Astrocyte of the spinal cord (primary cell): ENCODE measurements around the gene L3MBTL3.

Experiments used
- DNase-seq: peaks from one replicate; pipeline ENCODE4 v3.0.0; 2011; ENCODE audit warnings: low read depth, low spot score
- H3K4me3 ChIP-seq: 2 replicates; pipeline ENCODE4 v1.5.1; 2011; ENCODE audit warnings: low read depth, mild to moderate bottlenecking, low read length, moderate library complexity
- in situ Hi-C: cut with HindIII; loops from 2 replicates; pipeline ENCODE4 v1.10.0; 2017; ENCODE audit warnings: low sequenced_read_pairs
- TF ChIP-seq, protein P1 (sequence below): IDR thresholded peaks from 2 replicates; pipeline ENCODE4 v1.5.1; 2012; ENCODE audit warnings: low read depth, mild to moderate bottlenecking, low read length, inconsistent platforms

Gene L3MBTL3

DNA sequence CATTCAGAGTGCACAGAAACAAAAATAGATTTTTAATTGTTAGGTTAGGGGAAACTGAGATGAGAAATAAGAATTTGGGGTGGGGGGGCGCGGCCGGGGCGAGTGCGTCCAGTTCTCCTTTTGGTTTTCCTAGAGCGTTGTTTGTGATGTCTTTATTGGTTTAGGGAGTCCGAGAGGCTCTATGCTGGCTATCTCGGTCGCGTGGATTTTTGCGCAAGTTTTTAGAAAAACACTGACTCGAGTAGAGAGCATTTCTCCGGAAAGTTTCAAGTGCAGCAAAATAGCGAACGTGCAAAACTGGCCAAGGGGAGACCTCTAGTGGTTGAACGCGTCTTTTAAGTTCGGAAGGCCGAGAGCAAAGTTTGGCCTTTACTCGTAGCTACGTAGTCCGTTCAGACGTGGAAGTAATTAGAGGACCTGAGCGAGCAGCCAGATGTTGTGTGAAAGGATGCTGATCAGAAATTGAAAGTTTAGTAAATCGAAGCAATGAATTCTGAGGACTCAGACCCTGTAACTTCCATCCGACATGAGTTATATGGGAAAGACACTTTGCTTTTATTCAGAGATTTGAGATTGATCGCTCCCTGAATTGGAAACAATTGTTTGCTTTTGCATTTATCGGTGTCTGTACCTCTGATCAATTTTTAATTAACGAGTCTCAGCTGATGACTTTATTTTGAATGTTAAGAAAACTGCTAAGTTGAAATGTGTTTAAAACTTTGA, 2.7 kb downstream of the L3MBTL3 start:
- peak overlapping the region; percentile 85 for H3K4me3 ChIP-seq
- in situ Hi-C loops: no loop called here
- peak; percentile 91 for DNase-seq
- TF ChIP-seq, protein P1, sequence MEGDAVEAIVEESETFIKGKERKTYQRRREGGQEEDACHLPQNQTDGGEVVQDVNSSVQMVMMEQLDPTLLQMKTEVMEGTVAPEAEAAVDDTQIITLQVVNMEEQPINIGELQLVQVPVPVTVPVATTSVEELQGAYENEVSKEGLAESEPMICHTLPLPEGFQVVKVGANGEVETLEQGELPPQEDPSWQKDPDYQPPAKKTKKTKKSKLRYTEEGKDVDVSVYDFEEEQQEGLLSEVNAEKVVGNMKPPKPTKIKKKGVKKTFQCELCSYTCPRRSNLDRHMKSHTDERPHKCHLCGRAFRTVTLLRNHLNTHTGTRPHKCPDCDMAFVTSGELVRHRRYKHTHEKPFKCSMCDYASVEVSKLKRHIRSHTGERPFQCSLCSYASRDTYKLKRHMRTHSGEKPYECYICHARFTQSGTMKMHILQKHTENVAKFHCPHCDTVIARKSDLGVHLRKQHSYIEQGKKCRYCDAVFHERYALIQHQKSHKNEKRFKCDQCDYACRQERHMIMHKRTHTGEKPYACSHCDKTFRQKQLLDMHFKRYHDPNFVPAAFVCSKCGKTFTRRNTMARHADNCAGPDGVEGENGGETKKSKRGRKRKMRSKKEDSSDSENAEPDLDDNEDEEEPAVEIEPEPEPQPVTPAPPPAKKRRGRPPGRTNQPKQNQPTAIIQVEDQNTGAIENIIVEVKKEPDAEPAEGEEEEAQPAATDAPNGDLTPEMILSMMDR: peak; percentile 75

DNA sequence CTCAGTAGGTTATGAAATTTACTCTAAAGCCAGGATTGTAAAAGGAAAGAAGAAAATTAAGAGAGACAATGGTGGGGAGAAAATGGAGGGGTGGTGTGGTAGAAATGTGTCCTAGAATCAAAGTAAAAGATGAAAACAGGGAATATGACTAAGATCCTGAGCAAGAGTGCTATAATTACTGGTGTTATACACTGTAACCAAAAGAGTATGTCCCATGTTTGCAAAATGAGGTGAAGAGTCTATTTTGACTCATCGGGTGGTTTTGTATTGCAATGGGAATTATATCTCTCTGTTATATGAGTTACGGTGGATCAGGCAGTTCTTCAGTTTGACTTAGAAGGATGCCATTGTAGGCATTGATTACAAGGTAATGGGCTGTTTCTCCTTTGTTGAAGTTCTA, 8.5 kb downstream of the L3MBTL3 start:
- TF ChIP-seq, protein P1: no peak
- in situ Hi-C loops: no loop called here
- DNase-seq: no peak
- H3K4me3 ChIP-seq: no peak overlapping the region

DNA sequence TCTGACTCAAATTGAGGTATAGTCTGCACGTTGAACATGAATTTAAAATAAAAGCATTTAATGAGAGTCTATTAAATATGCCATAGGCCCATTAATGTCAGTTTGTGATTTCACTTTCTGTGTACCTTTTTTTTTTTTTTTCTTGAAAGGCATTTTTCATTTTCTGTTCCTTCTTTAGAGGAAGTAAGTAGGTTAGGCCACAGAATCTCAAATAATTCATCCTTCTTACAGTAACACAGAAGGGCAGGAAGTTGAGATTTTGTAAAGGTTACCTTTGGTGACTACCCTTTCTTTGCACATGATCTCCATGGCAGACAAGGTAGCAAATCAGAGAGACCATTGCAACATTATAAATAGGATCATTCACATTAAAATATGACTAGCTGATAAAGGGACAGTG, 9.6 kb downstream of the L3MBTL3 start:
- in situ Hi-C loops: no loop called here
- no peak for DNase-seq
- TF ChIP-seq, protein P1: no peak
- H3K4me3 ChIP-seq: no peak overlapping the region

DNA sequence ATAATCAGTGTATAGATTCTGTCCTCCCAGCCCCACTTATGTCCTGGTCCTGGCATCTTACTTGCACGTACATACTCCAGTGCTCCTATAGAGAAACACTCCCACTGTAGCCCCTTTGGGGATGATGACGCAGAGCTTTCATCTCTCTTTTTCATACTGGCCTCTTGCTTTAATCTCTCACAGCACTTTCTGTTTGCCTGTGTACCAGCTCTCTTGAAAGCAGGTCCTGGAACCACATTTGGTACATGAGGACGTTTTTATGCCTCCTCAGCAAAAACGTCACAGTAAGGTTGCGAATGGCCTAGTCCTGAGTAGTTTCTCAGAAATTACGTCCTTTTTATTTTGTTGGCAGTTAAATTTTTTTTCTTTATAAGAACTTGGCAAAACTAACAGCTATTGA, 10.8 kb downstream of the L3MBTL3 start:
- no peak for DNase-seq
- in situ Hi-C loops: no loop called here
- TF ChIP-seq, protein P1: no peak
- H3K4me3 ChIP-seq: no peak overlapping the region

DNA sequence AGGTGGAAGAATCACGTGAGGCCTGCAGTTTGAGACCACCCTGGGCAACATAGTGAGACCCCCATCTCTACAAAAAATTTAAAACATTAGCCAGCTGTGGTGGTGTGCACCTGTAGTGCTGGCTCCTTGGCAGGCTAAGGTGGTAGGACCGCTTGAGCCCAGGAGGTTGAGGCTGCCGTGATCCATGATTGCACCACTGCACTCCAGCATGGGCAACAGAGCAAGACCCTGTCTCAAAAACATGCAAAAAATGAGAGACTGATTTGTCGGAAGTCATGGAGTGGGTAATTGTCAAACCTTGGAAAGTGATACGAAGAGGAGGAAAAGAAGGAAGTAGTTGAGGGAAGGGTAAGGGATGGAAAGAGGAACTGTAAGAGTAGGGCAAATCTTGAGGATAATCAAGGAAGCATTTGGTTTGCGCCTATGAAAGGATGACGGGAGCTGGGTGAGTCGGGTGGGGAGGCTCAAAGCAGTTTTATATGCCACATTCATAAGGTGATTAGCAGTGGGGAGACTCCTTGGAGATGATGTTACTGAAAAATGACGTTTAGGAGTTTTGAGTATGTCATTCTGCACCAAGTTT, 14.5 kb downstream of the L3MBTL3 start:
- no peak for DNase-seq

DNA sequence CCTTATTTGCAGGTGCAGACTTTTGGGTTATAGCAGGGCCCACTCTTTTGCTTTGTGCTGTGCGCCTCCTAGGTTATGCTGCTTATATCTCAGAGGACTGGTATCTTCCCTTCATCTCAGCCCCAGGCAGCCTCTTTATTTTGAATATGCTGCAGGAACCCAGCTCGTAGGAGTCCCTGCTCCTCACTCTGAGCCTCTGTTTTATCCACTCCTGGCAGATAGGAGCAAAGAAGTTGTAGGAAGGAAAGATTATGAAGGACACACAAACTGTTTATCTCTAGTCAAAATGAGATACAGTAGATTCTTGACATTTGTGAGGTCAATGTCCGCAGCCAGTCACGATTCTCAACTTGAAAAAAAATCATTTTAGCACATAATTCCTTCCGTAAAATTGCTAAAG, 15.6 kb downstream of the L3MBTL3 start:
- no peak for DNase-seq
- no peak overlapping the region for H3K4me3 ChIP-seq
- TF ChIP-seq, protein P1: no peak
- in situ Hi-C loops: no loop called here

More for the DNA sequence above, 14.5 kb downstream of the L3MBTL3 start:
- in situ Hi-C loops: no loop called here
- H3K4me3 ChIP-seq: no peak overlapping the region
- TF ChIP-seq, protein P1: no peak
